RWPE2 (cell line): ENCODE measurements around the gene JOSD1.

Experiments used
- ATAC-seq: fragments of 200-7000 bp; cut with Tn5 transposase; 3 replicates; pipeline ENCODE4 v1.9.1; 2021; ENCODE audit warnings: low read depth
- DNase-seq: peaks from one replicate; pipeline ENCODE4 v3.0.0-alpha.2; 2020; ENCODE audit warnings: low spot score
- H3K27ac ChIP-seq: fragments of 450-650 bp; 2 replicates; pipeline ENCODE4 v1.5.1; 2017; ENCODE audit warnings: mild to moderate bottlenecking; ENCODE audit not compliant: poor library complexity, severe bottlenecking
- H3K27me3 ChIP-seq: fragments of 250-450 bp; sonication (Bioruptor Pico); 2 replicates; pipeline ENCODE4 v1.5.1; 2021; ENCODE audit warnings: mild to moderate bottlenecking, moderate library complexity; ENCODE audit not compliant: insufficient read depth, poor library complexity, severe bottlenecking
- H3K36me3 ChIP-seq: fragments of 250-450 bp; sonication (Bioruptor Pico); 2 replicates; pipeline ENCODE4 v1.5.1; 2020; ENCODE audit warnings: low read depth, mild to moderate bottlenecking, moderate library complexity
- H3K4me1 ChIP-seq: fragments of 250-450 bp; sonication (Bioruptor Pico); 2 replicates; pipeline ENCODE4 v1.5.1; 2021; ENCODE audit warnings: mild to moderate bottlenecking, moderate library complexity; ENCODE audit not compliant: insufficient read depth, poor library complexity, severe bottlenecking
- H3K4me3 ChIP-seq: fragments of 250-450 bp; sonication (Bioruptor Pico); 2 replicates; pipeline ENCODE4 v1.5.1; 2021; ENCODE audit warnings: mild to moderate bottlenecking, moderate library complexity; ENCODE audit not compliant: severe bottlenecking
- H3K9me3 ChIP-seq: fragments of 250-450 bp; sonication (Bioruptor Pico); 2 replicates; pipeline ENCODE4 v1.5.1; 2021; ENCODE audit warnings: mild to moderate bottlenecking, moderate library complexity; ENCODE audit not compliant: severe bottlenecking
- TF ChIP-seq, protein P1 (sequence below): fragments of 450-650 bp; IDR thresholded peaks from one replicate; pipeline ENCODE4 v1.5.1; 2017; ENCODE audit warnings: mild to moderate bottlenecking, moderate library complexity; ENCODE audit not compliant: poor library complexity, severe bottlenecking

The JOSD1 gene

DNA sequence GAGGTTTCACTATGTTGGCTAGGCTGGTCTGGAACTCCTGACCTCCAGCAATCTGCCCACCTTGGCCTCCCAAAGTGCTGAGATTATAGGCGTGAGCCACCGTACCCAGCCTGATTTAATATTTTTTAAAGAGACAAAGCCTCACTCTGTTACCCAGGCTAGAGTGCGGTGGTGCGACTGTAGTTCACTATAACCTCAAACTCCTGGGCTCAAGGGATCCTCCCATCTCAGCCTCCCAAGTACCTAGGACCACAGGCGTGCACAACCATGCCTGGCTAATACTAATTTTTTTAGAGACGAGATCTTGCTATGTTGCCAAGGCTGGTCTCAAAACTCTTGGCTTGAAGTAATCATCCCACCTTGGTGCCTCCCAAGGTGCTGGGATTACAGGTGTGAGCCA is 18.5 kb upstream of the JOSD1 start:
- Histone ChIP-seq H3K36me3 (peaks cover 75% of the 10 kb centered on the region), H3K27ac (peak overlapping the region; percentile 48), H3K4me3 (no peak overlapping the region), H3K9me3 (no peaks in the 10 kb centered on the region), H3K4me1 (peaks cover 11% of the 10 kb centered on the region), H3K27me3 (no peaks in the 10 kb centered on the region)
- DNase-seq (no peak), ATAC-seq (no peak)
- TF ChIP-seq, protein P1, sequence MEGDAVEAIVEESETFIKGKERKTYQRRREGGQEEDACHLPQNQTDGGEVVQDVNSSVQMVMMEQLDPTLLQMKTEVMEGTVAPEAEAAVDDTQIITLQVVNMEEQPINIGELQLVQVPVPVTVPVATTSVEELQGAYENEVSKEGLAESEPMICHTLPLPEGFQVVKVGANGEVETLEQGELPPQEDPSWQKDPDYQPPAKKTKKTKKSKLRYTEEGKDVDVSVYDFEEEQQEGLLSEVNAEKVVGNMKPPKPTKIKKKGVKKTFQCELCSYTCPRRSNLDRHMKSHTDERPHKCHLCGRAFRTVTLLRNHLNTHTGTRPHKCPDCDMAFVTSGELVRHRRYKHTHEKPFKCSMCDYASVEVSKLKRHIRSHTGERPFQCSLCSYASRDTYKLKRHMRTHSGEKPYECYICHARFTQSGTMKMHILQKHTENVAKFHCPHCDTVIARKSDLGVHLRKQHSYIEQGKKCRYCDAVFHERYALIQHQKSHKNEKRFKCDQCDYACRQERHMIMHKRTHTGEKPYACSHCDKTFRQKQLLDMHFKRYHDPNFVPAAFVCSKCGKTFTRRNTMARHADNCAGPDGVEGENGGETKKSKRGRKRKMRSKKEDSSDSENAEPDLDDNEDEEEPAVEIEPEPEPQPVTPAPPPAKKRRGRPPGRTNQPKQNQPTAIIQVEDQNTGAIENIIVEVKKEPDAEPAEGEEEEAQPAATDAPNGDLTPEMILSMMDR = no peak

DNA sequence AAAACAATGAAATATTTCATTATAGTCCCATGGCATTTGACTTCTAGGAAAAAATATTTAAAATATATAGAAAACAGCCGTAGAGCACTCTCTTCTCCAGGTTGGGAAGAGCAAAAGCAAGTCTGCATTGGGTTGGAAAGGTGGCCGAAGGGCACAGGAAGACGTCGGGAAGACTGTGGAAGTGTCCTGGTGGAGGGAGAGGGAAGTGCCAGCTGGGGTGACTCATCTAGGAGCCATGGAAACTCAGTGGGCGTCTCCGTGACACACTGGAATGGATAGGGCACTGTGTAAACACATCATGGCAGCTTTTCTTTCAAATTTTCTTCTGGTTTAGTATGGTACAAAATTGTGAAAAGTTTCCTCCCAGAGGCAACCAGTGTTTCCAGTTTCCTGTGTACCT is 17.7 kb upstream of the JOSD1 start:
- Histone ChIP-seq H3K4me1 (peaks cover 11% of the 10 kb centered on the region), H3K27ac (peak overlapping the region; percentile 48), H3K36me3 (peaks cover 67% of the 10 kb centered on the region), H3K27me3 (no peaks in the 10 kb centered on the region), H3K4me3 (no peak overlapping the region), H3K9me3 (no peaks in the 10 kb centered on the region)
- ATAC-seq (peak; percentile 100), DNase-seq (no peak)
- TF ChIP-seq, protein P1 = peak; percentile 51

DNA sequence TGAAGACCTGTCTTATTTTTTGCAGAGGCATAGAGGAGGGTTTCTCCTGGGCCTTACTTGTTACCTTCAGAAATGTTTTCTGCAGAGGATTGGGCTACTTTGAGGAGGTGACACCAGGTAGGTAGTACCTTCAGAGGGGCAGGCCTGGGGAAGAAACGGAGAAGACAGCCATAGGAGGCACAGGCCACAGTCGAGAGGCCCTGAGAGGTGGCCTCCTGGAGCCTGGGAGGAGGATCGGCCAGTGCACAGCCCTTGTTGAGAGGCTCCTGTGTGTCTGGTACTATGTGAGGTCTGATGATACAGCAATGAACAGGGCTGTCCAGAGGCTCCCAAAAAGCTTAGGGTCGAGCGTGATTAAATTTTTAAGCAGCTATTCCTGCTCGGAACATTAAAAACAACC is 16.5 kb upstream of the JOSD1 start:
- TF ChIP-seq, protein P1 = no peak
- Histone ChIP-seq H3K4me3 (no peak overlapping the region), H3K27me3 (no peaks in the 10 kb centered on the region), H3K36me3 (peaks cover 64% of the 10 kb centered on the region), H3K27ac (peak overlapping the region; percentile 48), H3K4me1 (peaks cover 11% of the 10 kb centered on the region), H3K9me3 (no peaks in the 10 kb centered on the region)
- DNase-seq = no peak
- ATAC-seq = no peak

DNA sequence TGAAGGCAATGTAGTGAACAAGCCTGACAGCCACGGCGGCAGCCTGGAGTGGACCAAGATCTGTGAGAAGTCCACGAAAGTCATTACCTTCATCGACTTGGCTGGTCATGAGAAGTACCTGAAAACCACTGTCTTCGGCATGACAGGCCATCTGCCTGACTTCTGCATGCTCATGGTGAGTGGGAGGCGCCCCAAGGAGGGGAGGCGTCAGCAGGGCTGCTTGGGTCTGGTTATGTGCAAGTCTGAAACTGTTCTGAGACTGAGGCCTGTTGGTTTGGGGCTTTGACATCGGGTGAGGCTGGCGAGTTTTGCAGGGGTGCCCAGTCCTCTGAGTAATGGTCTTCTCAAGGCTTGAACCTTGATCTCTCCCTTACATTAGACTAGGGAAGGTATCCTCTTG is 16.1 kb upstream of the JOSD1 start:
- TF ChIP-seq, protein P1 = no peak
- no peaks in the 10 kb centered on the region for H3K27me3 ChIP-seq
- no peak overlapping the region for H3K4me3 ChIP-seq
- ATAC-seq = no peak
- peaks cover 64% of the 10 kb centered on the region for H3K36me3 ChIP-seq
- no peak for DNase-seq
- H3K9me3 ChIP-seq = no peaks in the 10 kb centered on the region
- peak overlapping the region; percentile 48 for H3K27ac ChIP-seq
- peaks cover 11% of the 10 kb centered on the region for H3K4me1 ChIP-seq

DNA sequence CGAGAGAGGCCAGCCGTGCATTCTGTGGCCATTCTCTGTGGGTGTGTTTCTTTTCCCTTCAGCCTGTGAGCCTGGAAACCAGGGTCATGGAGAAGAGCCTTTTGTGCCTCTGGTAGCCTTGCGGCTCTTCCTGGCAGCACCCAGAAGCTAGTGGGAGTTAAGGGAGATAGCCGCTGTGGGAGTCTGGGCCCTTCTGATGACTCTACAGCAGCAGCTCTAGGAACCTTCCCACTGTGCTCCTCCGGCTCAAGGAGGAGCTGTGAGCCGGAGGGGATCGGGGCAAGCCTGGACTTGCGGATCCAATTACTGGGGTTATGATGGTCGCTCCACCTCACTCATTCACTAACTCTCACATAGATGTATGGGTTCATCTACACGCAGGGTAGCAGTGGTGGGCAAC is 15.5 kb upstream of the JOSD1 start:
- ATAC-seq (no peak), DNase-seq (no peak)
- Histone ChIP-seq H3K9me3 (no peaks in the 10 kb centered on the region), H3K27ac (no peak overlapping the region), H3K36me3 (peaks cover 64% of the 10 kb centered on the region), H3K4me1 (peaks cover 11% of the 10 kb centered on the region), H3K4me3 (no peak overlapping the region), H3K27me3 (no peaks in the 10 kb centered on the region)
- TF ChIP-seq, protein P1 = no peak
